ENCODE data around the gene PIGV.

DNA sequence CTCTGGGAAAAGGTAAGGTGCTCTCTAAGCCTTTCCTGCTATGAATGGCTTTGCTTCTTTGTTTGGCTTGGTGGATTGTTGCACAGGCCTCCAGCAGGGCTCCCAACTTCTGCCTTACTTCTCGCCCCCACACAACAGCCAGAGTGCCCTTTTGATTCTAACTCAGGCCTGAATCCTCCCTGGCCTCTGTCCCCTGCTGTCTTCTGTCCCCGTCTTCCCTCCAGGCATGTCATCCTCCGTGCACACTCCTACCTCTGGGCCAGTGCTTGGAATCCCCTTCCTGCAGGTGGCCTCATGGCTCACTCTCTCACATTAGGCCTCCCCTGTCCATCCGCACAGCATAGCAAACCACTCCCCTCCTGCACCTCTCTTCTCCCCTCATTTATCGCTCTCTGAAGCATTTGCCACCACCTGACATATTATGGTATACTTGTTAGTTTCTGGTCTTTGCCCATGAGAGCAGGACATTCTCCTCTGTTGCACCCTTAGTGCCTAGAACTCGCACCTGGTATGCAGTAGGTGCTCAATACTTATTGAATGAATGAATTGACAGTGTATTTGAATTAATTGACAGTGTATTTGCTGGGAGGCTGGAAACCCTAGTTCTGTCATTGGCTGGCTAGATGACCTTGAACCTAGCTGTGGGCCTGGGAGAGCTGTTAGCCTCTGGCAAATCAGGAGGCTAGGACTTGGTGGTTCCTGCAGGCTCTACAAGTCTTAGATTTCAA lies 41.6 kb downstream of the PIGV start:
- TF ChIP-seq, protein P1, sequence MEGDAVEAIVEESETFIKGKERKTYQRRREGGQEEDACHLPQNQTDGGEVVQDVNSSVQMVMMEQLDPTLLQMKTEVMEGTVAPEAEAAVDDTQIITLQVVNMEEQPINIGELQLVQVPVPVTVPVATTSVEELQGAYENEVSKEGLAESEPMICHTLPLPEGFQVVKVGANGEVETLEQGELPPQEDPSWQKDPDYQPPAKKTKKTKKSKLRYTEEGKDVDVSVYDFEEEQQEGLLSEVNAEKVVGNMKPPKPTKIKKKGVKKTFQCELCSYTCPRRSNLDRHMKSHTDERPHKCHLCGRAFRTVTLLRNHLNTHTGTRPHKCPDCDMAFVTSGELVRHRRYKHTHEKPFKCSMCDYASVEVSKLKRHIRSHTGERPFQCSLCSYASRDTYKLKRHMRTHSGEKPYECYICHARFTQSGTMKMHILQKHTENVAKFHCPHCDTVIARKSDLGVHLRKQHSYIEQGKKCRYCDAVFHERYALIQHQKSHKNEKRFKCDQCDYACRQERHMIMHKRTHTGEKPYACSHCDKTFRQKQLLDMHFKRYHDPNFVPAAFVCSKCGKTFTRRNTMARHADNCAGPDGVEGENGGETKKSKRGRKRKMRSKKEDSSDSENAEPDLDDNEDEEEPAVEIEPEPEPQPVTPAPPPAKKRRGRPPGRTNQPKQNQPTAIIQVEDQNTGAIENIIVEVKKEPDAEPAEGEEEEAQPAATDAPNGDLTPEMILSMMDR (conservative IDR thresholded peaks at IDR 0.05 in 1 of 2, IDR thresholded peaks at IDR 0.05 in 1 of 2; ENCODE audit: low read depth in 1 of 2, low read length in 2 of 2): no peak
- TF ChIP-seq EZH2 (IDR thresholded peaks at IDR 0.05; ENCODE audit: low read length, missing control alignments): no peak

Data from fibroblast of lung (primary cell).